HFF-Myc (cell line): ENCODE results near the gene FXYD2.

Experiments used
- DNase-seq: peaks from one replicate; pipeline ENCODE4 v3.0.0-alpha.2; 2011; ENCODE audit warnings: low read depth; ENCODE audit errors: extremely low read depth
- H3K4me3 ChIP-seq: replicated peaks from 2 replicates; pipeline ENCODE4 v1.5.1; 2011; ENCODE audit warnings: low read depth, mild to moderate bottlenecking, control low read depth, low read length
- TF ChIP-seq, protein P1 (sequence below): IDR thresholded peaks from 2 replicates; pipeline ENCODE4 v1.5.1; 2012; ENCODE audit warnings: mild to moderate bottlenecking, low read depth, low read length, control low read depth; ENCODE audit errors: missing control alignments

Gene FXYD2

DNA sequence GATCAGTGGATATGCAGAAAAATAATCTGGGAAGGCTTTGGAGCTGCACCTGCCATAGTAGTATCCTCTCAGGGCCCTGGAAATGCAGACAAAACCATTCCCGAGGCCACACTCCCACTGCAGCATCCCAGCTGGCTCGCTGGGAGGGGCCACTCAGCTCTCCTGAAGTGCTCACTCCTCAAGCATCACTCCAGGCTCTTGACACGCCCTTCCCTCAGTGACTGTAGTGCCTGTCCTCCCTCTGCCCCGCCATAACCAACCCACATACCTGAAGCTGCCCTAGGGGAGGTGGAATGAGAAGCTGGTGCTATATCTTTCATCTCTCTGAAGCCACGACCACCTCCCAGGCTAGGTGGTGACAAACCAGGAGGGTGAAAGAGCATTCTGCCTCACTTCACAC is 32.3 kb downstream of the FXYD2 start:
- no peak overlapping the region for H3K4me3 ChIP-seq
- no peak for DNase-seq
- TF ChIP-seq, protein P1, sequence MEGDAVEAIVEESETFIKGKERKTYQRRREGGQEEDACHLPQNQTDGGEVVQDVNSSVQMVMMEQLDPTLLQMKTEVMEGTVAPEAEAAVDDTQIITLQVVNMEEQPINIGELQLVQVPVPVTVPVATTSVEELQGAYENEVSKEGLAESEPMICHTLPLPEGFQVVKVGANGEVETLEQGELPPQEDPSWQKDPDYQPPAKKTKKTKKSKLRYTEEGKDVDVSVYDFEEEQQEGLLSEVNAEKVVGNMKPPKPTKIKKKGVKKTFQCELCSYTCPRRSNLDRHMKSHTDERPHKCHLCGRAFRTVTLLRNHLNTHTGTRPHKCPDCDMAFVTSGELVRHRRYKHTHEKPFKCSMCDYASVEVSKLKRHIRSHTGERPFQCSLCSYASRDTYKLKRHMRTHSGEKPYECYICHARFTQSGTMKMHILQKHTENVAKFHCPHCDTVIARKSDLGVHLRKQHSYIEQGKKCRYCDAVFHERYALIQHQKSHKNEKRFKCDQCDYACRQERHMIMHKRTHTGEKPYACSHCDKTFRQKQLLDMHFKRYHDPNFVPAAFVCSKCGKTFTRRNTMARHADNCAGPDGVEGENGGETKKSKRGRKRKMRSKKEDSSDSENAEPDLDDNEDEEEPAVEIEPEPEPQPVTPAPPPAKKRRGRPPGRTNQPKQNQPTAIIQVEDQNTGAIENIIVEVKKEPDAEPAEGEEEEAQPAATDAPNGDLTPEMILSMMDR = no peak

DNA sequence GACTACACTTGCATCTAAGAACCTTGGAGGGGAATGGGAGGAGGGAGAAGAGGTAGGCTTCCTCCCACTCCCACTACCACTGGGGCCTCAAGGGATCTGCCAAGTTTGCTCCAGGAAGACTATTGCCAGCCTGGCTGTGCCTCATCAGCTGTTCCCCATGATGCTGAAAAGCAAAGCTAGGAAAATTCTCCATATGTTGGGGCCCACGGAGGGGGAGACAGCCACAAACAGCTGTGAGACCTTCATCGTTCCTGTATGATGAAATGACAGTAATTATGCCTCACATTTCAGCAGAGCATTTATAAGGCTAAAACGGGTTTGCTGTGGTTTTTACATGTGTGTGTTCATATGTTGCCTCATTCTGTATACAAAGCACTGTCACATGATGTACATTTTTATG is 34.3 kb downstream of the FXYD2 start:
- TF ChIP-seq, protein P1 = no peak
- H3K4me3 ChIP-seq = no peak overlapping the region
- DNase-seq = no peak

DNA sequence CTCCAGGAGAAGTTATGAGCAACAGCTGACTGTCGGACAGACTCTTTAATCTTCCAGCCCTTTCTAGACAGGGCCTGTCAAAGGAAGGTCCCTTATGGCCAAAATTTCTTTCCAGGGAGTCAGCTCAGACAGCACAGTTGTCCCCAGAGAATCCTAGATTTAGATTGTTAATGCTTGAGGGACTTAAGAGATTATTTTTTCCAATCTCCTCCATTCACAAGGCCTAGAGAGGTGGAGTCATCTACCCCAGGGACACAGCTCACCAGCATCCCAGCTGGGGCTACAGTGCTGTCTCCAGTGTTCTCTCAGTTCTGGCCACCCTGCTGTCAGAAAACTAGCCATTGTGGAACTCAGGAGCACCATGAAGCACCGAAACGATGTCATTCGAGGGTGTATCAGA is 35.3 kb downstream of the FXYD2 start:
- DNase-seq = no peak
- H3K4me3 ChIP-seq = no peak overlapping the region
- TF ChIP-seq, protein P1 = no peak

- no peak for DNase-seq
- TF ChIP-seq, protein P1 = no peak
- H3K4me3 ChIP-seq = no peak overlapping the region
Measured at GRCh38 chr11:117786135-117786870, 38.2 kb downstream of the FXYD2 start.

GRCh38 chr11:117782101-117782500 is 42.4 kb downstream of the FXYD2 start:
- no peak overlapping the region for H3K4me3 ChIP-seq
- TF ChIP-seq, protein P1 = no peak
- DNase-seq = no peak

- DNase-seq = no peak
- no peak overlapping the region for H3K4me3 ChIP-seq
- TF ChIP-seq, protein P1 = no peak
Measured at GRCh38 chr11:117781627-117782026, 42.9 kb downstream of the FXYD2 start.

DNA sequence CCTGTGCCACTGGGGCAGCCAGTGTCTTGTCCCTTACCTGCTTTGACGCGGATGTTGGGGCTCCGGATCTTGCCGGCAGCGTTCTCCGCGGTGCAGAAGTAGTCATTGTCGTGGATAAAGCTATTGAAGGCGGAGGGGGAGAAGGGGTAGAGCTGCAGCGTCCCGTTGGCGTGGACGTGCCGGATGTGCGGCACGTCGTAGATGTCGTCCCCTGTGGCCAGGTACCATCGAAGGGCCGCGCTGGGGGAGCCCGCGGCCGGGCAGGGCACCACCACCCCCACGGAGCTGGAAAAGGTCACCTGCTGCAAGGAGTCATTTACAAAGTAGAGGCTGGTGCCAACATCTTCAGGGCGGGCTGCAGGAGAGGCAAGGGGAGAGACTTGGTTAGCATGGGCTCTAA is 44.1 kb downstream of the FXYD2 start:
- no peak for DNase-seq
- TF ChIP-seq, protein P1 = no peak
- H3K4me3 ChIP-seq = no peak overlapping the region
